GM12872 (cell line): ENCODE results near the gene C2orf15.

Source experiments
- CTCF ChIP-seq: IDR thresholded peaks from 3 replicates; pipeline ENCODE4 v1.5.1; 2011; ENCODE audit warnings: low read depth, mild to moderate bottlenecking, low read length, moderate library complexity; ENCODE audit not compliant: insufficient read depth

Gene C2orf15

GRCh38 chr2:99153921-99154604 lies 12.6 kb downstream of the C2orf15 start:
- TF ChIP-seq CTCF = no peak

GRCh38 chr2:99154643-99155536 lies 13.4 kb downstream of the C2orf15 start, which contains the start of the genes LIPT1 and TSGA10:
Gene LIPT1 (plus strand): TSS chr2:99154967. CDS start chr2:99161958, 6,991 bp downstream.
Gene TSGA10 (minus strand): TSS chr2:99154942. CDS start chr2:99109439, 45,503 bp downstream.
- peak; percentile 19; the same call in 1 of the 3 replicates for TF ChIP-seq CTCF

GRCh38 chr2:99156891-99157290 lies 15.4 kb downstream of the C2orf15 start:
- no peak for TF ChIP-seq CTCF

GRCh38 chr2:99158599-99158998 lies 17.1 kb downstream of the C2orf15 start:
- TF ChIP-seq CTCF = no peak

GRCh38 chr2:99159594-99159993 lies 18.1 kb downstream of the C2orf15 start:
- TF ChIP-seq CTCF = no peak

- TF ChIP-seq CTCF = no peak
Observed at GRCh38 chr2:99166218-99166617, 24.7 kb downstream of the C2orf15 start.

GRCh38 chr2:99169534-99169933 lies 28.0 kb downstream of the C2orf15 start:
- TF ChIP-seq CTCF = no peak
